Measurements from ENCODE around the gene CHST11. TPM values are rescaled to one million over a fixed set of nuclear protein-coding genes. Genes with fewer than 3 reads are reported as not detected.

CHST11 gene
- total and polyA plus RNA-seq, 10 donors = 5.2 to 65.1 (median 48.4) TPM

DNA sequence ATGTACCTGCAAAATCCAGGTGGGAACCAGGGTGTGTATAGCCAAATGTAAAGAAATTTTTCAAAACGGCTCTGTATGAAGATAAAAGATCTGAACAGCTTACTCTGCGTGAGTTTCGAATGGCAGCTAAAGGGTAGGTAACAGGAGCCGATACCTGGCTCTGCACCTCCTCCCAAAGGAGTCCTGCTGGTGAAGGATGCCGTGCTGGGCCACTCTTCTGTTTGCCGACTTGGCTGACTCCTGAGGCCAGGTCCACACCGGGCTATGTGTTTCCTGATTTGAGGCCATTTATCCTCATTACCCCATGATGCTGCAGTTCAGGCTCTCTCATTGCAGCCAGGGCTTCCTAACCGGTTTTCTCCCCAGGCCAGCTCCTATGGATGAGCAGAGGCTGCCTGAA, 256.7 kb downstream of the CHST11 start:
- intact Hi-C loops (cut with DNase I; ENCODE audit: low total_unique reads) = no loop called here
- H3K27ac ChIP-seq = no peak overlapping the region
- 79 to 86% (median 80%) methylated on average over 7 to 8 of the region's 8 CpGs for WGBS, 5 donors
- H3K4me3 ChIP-seq = no peak overlapping the region
- no peak for DNase-seq
- TF ChIP-seq POLR2A (IDR thresholded peaks at IDR 0.05) (no peak), POLR2AphosphoS5 (IDR thresholded peaks at IDR 0.05) (no peak)
- TF ChIP-seq, protein P1, sequence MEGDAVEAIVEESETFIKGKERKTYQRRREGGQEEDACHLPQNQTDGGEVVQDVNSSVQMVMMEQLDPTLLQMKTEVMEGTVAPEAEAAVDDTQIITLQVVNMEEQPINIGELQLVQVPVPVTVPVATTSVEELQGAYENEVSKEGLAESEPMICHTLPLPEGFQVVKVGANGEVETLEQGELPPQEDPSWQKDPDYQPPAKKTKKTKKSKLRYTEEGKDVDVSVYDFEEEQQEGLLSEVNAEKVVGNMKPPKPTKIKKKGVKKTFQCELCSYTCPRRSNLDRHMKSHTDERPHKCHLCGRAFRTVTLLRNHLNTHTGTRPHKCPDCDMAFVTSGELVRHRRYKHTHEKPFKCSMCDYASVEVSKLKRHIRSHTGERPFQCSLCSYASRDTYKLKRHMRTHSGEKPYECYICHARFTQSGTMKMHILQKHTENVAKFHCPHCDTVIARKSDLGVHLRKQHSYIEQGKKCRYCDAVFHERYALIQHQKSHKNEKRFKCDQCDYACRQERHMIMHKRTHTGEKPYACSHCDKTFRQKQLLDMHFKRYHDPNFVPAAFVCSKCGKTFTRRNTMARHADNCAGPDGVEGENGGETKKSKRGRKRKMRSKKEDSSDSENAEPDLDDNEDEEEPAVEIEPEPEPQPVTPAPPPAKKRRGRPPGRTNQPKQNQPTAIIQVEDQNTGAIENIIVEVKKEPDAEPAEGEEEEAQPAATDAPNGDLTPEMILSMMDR (IDR thresholded peaks at IDR 0.05 in 8 of 11, conservative IDR thresholded peaks at IDR 0.05 in 3 of 11) = no peak
- H3K27me3 ChIP-seq (replicated peaks in 1 of 7) = no peaks in the 10 kb centered on the region
- H3K4me1 ChIP-seq = peaks cover 0 to 66% (median 19%) of the 10 kb centered on the region in 6 donors
- H3K9me3 ChIP-seq = no peaks in the 10 kb centered on the region
- H3K36me3 ChIP-seq = peaks cover 0 to 5% (median 0%) of the 10 kb centered on the region in 6 donors

DNA sequence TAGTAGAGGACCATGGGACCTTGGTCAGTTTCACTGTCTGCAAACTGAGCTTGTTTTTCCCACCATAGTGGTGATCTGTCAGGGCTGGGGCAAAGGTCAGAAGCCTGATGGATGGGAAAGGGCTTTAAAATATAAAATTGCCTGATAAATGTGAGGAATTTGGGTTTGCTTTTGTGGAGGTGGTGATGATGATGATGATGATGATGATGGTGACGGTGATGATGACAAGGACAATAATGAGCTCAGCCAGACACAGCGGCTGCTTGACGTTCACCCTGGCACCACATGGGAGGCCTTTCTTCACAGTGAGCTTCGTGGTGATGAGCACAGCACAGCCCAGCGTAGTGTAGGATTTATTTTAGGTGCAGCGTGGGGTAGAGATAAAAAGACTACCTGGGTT, 257.6 kb downstream of the CHST11 start:
- Histone ChIP-seq H3K9me3 (no peaks in the 10 kb centered on the region), H3K27ac (no peak overlapping the region), H3K36me3 (peaks cover 0 to 5% (median 0%) of the 10 kb centered on the region in 6 donors), H3K4me1 (peaks cover 2 to 73% (median 23%) of the 10 kb centered on the region in 6 donors), H3K4me3 (no peak overlapping the region), H3K27me3 (replicated peaks in 1 of 7) (no peaks in the 10 kb centered on the region)
- WGBS, 5 donors = 92 to 97% (median 96%) methylated on average over 6 of the region's 6 CpGs
- no peak for DNase-seq
- no peak for TF ChIP-seq POLR2AphosphoS5 (IDR thresholded peaks at IDR 0.05)
- no peak for TF ChIP-seq POLR2A (IDR thresholded peaks at IDR 0.05)
- TF ChIP-seq, protein P1 (IDR thresholded peaks at IDR 0.05 in 8 of 11, conservative IDR thresholded peaks at IDR 0.05 in 3 of 11) = no peak
- intact Hi-C loops (cut with DNase I; ENCODE audit: low total_unique reads) = no loop called here

DNA sequence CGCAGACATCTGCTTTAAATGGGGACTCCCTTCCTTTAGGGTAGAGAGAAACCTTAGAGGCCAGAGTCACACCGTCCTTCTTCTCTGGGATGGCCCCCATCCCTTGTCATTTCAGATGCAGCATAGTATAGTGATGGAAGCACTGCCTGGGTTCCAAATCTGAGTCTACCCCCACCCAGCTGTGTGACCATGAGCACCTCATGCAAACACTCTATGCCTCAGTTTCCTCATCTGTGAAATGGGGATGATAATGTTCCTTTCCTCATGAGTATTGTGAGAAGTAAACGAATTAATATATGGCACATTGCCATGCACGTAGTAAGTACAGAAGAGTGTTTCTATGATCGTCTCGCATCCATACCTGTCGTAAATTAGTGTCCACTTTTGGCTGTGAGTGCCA, 259.4 kb downstream of the CHST11 start:
- Histone ChIP-seq H3K27ac (no peak overlapping the region), H3K4me3 (no peak overlapping the region), H3K36me3 (peaks cover 0 to 5% (median 0%) of the 10 kb centered on the region in 6 donors), H3K9me3 (no peaks in the 10 kb centered on the region), H3K27me3 (replicated peaks in 1 of 7) (no peaks in the 10 kb centered on the region), H3K4me1 (peaks cover 18 to 80% (median 34%) of the 10 kb centered on the region in 6 donors)
- WGBS, 5 donors = 92 to 99% (median 96%) methylated on average over 7 of the region's 7 CpGs
- intact Hi-C loops (cut with DNase I; ENCODE audit: low total_unique reads) = no loop called here
- DNase-seq = no peak
- TF ChIP-seq, protein P1 (IDR thresholded peaks at IDR 0.05 in 8 of 11, conservative IDR thresholded peaks at IDR 0.05 in 3 of 11) = no peak
- TF ChIP-seq POLR2AphosphoS5 (IDR thresholded peaks at IDR 0.05) = no peak
- TF ChIP-seq POLR2A (IDR thresholded peaks at IDR 0.05) = no peak

DNA sequence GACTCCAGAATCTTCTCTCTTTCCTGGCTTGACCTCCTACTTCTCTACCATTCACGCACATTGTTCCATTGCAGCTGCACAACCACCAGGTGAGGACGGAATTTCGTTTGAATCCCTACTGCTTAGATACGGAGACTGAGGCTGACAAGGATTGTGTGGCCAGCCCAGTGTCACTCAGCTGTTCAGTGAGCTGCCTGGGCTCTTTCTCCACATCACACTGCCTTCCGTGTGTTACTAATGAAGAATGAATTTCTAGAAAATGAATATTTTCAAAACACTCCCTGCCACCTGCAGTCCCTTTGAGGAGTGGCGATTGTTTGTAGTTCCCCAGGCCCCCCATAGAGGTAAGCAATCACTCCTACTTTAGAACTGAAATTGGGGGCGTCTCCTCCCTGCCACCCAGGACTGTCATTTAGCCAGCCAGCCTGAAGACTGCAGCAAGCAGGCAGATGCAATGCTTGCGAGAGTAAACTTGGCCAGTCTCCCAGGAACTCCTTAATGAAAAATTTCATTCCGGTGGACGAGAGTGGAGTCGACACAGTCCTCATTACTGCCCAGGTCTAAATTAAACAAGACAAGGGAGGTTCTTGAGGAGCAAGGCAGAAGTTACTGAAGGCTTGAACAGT, 261.7 kb downstream of the CHST11 start:
- Histone ChIP-seq H3K4me1 (peaks cover 19 to 91% (median 48%) of the 10 kb centered on the region in 6 donors), H3K27me3 (replicated peaks in 1 of 7) (no peaks in the 10 kb centered on the region), H3K9me3 (no peaks in the 10 kb centered on the region), H3K36me3 (no peaks in the 10 kb centered on the region), H3K27ac (peak overlapping the region in 2 of 8 donors; percentile 89 to 91), H3K4me3 (no peak overlapping the region)
- 85 to 92% (median 86%) methylated on average over 11 of the region's 11 CpGs for WGBS, 5 donors
- TF ChIP-seq POLR2AphosphoS5 (IDR thresholded peaks at IDR 0.05) (no peak), POLR2A (IDR thresholded peaks at IDR 0.05) (no peak)
- TF ChIP-seq, protein P1 (IDR thresholded peaks at IDR 0.05 in 8 of 11, conservative IDR thresholded peaks at IDR 0.05 in 3 of 11) = no peak
- no peak for DNase-seq
- intact Hi-C loops (cut with DNase I; ENCODE audit: low total_unique reads) = no loop called here

All from spleen (tissue), 11 donors.